Left lung (tissue), 10 donors: ENCODE data around the gene ADNP. TPM values are rescaled to one million over a fixed set of nuclear protein-coding genes. Genes with fewer than 3 reads are reported as not detected.

Experiments used
- ATAC-seq: fragments of 200-7000 bp; cut with Tn5 transposase; one replicate; pipeline ENCODE4 v1.9.1; 2020; ENCODE audit warnings: moderate library complexity
- DNase-seq, 4 donors: peaks; one replicate each; pipeline ENCODE4 v3.0.0-alpha.2; 2013 to 2020
- H3K27ac ChIP-seq, 2 donors: fragments of 200-600 bp; sonication (generic) in 1 of 2; one replicate each; pipeline versions ENCODE4 v1.5.0 to v1.8.0; 2020 to 2021
- H3K27me3 ChIP-seq, 2 donors: fragments of 200-600 bp; sonication (generic) in 1 of 2; one replicate each; pipeline versions ENCODE4 v1.5.0 to v1.8.0; 2020 to 2021
- H3K36me3 ChIP-seq, 2 donors: fragments of 200-600 bp; sonication (generic) in 1 of 2; one replicate each; pipeline versions ENCODE4 v1.5.0 to v1.8.0; 2020 to 2021
- H3K4me1 ChIP-seq, 2 donors: fragments of 200-600 bp; one replicate each; pipeline ENCODE4 v1.8.0; 2021
- H3K4me3 ChIP-seq, 2 donors: fragments of 200-600 bp; sonication (generic) in 1 of 2; one replicate each; pipeline versions ENCODE4 v1.5.0 to v1.8.0; 2020 to 2021; ENCODE audit warnings: mild to moderate bottlenecking in 1 of 2
- H3K9me3 ChIP-seq, 2 donors: fragments of 200-600 bp; sonication (generic) in 1 of 2; one replicate each; pipeline versions ENCODE4 v1.5.0 to v1.8.0; 2020 to 2021
- intact Hi-C, 2 donors: fragments of 100-400 bp; cut with DNase I; formaldehyde crosslinking; loops; one replicate each; pipeline versions ENCODE4 v1.11.2 to v1.14.2; 2022
- polyA plus RNA-seq, 6 donors: library from polyadenylated mRNA; unstranded; fragments of 120-200 nt; gene quantifications; one replicate each; pipeline ENCODE4 v1.2.1, GENCODE V29; 2013; ENCODE audit not compliant: insufficient read length in 6 of 6
- total RNA-seq, 2 donors: library from RNA; stranded (reverse); fragmentation: NEBNext Ultra II Directional; extraction: Animal tissue kit (Norgen Biotek cat#: 25700); gene quantifications; one replicate each; pipeline ENCODE4 v1.2.1, GENCODE V29; 2021
- TF ChIP-seq, protein P1 (sequence below), 2 donors: fragments of 200-600 bp; sonication (generic) in 1 of 2; IDR thresholded peaks; one replicate each; pipeline versions ENCODE4 v1.5.0 to v1.8.0; 2021; ENCODE audit warnings: antibody characterized with exemption in 2 of 2
- donor health status: DM: no; HTN: yes; CAD: no.
- donor health status: DM: no; HTN: no; CAD: no.

The ADNP gene
- total and polyA plus RNA-seq, 8 donors, result 51.9 to 130 (median 112) TPM

DNA sequence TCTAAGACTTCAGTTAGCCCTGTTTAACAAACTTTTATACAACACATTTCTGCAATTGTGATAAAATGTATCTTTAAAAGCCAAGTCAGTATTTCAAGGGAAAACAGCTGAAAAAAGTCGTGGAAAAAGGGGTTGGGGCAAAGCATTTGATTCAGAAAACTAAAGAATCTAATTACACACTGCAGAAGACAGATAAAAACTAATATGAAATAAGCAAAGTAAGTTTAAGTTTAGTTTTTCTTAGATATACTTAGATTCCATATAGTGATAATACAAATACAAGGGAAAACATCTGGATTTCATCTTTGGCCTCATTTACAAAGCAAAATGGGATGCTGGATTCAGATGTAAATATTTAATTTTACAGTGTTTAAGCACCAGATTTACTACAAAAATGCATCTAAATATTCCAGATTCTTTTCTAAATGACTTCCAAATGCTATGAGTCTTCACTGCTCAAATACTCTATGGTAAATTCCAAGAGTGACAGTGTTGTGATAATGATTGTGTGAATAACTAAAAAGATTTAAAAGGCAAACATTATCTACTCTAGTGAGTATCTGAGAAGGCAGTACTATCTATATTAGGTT lies 1.5 kb upstream of the ADNP start:
- TF ChIP-seq, protein P1, sequence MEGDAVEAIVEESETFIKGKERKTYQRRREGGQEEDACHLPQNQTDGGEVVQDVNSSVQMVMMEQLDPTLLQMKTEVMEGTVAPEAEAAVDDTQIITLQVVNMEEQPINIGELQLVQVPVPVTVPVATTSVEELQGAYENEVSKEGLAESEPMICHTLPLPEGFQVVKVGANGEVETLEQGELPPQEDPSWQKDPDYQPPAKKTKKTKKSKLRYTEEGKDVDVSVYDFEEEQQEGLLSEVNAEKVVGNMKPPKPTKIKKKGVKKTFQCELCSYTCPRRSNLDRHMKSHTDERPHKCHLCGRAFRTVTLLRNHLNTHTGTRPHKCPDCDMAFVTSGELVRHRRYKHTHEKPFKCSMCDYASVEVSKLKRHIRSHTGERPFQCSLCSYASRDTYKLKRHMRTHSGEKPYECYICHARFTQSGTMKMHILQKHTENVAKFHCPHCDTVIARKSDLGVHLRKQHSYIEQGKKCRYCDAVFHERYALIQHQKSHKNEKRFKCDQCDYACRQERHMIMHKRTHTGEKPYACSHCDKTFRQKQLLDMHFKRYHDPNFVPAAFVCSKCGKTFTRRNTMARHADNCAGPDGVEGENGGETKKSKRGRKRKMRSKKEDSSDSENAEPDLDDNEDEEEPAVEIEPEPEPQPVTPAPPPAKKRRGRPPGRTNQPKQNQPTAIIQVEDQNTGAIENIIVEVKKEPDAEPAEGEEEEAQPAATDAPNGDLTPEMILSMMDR (IDR thresholded peaks at IDR 0.05), result no peak
- intact Hi-C loops, result no loop called here
- peak overlapping the region in 1 of 2 donors; percentile 98 for H3K27ac ChIP-seq

DNA sequence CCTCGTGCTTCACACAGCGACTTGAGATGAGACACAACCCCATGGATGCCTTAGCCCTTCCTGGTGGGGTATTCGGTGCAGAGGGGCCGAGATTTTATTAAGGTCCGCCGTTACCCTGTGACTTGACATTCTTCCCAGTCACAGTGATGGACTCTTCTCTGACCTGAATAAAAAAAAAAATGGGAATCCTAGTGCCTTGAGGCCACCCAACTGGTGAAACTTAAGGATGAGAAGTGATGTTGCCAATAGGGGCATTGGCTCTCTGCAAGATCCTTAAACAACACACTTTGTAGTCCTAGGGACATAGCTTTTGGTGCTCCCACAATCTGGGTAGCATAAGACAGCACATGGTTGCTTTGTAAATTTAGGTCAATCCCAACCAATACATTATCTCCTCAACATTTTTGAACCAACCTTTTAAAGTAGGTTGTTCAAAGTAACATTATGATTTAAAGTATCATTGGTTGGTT lies 814 bp upstream of the ADNP start:
- TF ChIP-seq, protein P1 (IDR thresholded peaks at IDR 0.05), result no peak
- Histone ChIP-seq H3K9me3 (no peaks in the 10 kb centered on the region), H3K4me1 (peaks cover 11 to 37% of the 10 kb centered on the region in 2 donors), H3K4me3 (peak overlapping the region; percentile 39 to 80), H3K27ac (peak overlapping the region; percentile 98), H3K27me3 (no peaks in the 10 kb centered on the region), H3K36me3 (peaks cover 0 to 38% of the 10 kb centered on the region in 2 donors)
- DNase-seq (no peak), ATAC-seq (no peak)
- intact Hi-C loops, result no loop called here

More for the DNA sequence above, 1.5 kb upstream of the ADNP start:
- Histone ChIP-seq H3K9me3 (no peaks in the 10 kb centered on the region), H3K4me1 (peaks cover 11 to 29% of the 10 kb centered on the region in 2 donors), H3K27me3 (no peaks in the 10 kb centered on the region), H3K36me3 (peaks cover 0 to 45% of the 10 kb centered on the region in 2 donors), H3K4me3 (no peak overlapping the region)
- ATAC-seq, result no peak
- peak in 1 of 4 donors; percentile 22 for DNase-seq

DNA sequence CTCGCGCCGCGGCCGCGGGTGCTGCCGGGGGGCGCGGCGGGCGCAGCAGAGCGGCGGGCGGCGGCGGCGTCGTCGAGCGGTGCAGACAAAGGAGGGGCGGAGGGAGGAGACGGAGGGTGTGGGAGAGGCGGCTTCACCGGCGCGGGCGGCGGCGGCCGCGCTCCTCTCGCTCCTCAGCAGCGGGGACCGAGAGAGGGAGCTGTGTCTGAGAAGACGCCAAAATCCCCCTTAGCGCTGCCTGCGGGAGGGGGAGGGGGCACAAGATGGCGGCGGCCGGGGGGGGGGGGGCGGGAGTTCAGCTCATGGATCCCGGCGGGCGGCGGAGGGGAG lies 296 bp downstream of the ADNP start:
- Histone ChIP-seq H3K9me3 (no peaks in the 10 kb centered on the region), H3K27me3 (no peaks in the 10 kb centered on the region), H3K36me3 (peaks cover 0 to 26% of the 10 kb centered on the region in 2 donors), H3K4me1 (peaks cover 11 to 48% of the 10 kb centered on the region in 2 donors), H3K4me3 (peak overlapping the region; percentile 39 to 80), H3K27ac (peak overlapping the region; percentile 98)
- ATAC-seq (peak; percentile 34), DNase-seq (peak in 1 of 4 donors; percentile 84)
- TF ChIP-seq, protein P1 (IDR thresholded peaks at IDR 0.05), result no peak
- intact Hi-C loops, result no loop called here

DNA sequence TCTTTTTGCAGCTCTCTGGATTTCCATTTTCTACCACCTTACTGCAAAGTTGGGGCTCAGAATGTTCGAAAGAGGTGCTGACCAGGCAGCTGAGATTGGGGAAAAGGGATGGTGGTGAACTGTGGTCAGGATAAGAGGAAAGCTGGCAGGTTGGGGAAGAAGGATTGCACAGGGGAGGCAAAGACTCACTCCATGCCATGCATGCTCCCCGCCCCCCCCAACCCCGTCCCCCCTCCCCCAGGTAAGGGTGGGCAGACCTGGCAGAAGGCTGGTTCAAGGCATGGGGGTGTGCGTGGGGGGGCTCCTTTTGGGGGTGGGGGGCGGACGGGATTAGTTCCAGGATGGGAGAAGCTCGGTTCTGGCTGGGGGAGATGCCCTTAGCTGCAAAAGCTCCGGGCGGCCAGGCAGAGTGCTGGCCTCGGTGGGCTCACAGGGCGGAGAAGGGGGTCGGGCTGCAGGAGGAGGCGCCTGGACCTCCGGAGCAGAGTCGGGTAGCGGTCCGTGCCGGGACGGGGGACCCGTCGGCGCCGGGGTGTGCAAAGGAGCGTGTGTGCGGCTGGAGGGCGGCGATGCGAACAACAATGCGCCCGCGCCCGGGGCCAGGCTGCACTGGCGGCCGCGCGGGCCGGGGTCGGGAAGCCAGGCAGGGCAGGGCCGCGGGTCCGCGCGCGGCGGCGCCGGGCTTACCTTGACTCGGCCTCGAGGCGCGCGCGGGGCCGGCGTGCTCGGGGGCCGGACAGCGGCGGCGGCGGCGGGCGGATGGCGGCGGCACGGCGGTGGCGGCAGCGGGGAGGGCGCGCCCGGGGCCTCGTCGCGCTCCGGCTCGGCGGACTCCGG lies 880 bp downstream of the ADNP start:
- H3K4me3 ChIP-seq, result peak overlapping the region; percentile 68 to 80
- ATAC-seq, result no peak
- intact Hi-C loops, result no loop called here
- TF ChIP-seq, protein P1 (IDR thresholded peaks at IDR 0.05), result no peak
- H3K27me3 ChIP-seq, result no peaks in the 10 kb centered on the region
- H3K9me3 ChIP-seq, result no peaks in the 10 kb centered on the region
- H3K36me3 ChIP-seq, result peaks cover 0 to 21% of the 10 kb centered on the region in 2 donors
- H3K4me1 ChIP-seq, result peaks cover 11 to 53% of the 10 kb centered on the region in 2 donors
- peak in 2 of 4 donors; percentile 38 to 85 for DNase-seq
- H3K27ac ChIP-seq, result peak overlapping the region; percentile 60 to 98
